GM19099 (cell line): ENCODE results near the gene PKD1L1.

ENCODE experiments used
- POLR2A ChIP-seq: IDR thresholded peaks from 3 replicates; pipeline ENCODE4 v1.6.1; 2011; ENCODE audit warnings: low read depth; ENCODE audit not compliant: insufficient read length; ENCODE audit errors: extremely low read depth

Gene PKD1L1

GRCh38 chr7:47878662-47879061 is 69.6 kb downstream of the PKD1L1 start:
- TF ChIP-seq POLR2A = no peak

- no peak for TF ChIP-seq POLR2A
Observed at GRCh38 chr7:47877336-47877735, 70.9 kb downstream of the PKD1L1 start.

GRCh38 chr7:47875998-47876744 is 72.1 kb downstream of the PKD1L1 start:
- no peak for TF ChIP-seq POLR2A

- TF ChIP-seq POLR2A = no peak
Observed at GRCh38 chr7:47875406-47875805, 72.9 kb downstream of the PKD1L1 start.

- TF ChIP-seq POLR2A = no peak
Observed at GRCh38 chr7:47873762-47874161, 74.5 kb downstream of the PKD1L1 start.

- no peak for TF ChIP-seq POLR2A
Observed at GRCh38 chr7:47867286-47867685, 81.0 kb downstream of the PKD1L1 start.

- TF ChIP-seq POLR2A = no peak
Observed at GRCh38 chr7:47866120-47866519, 82.1 kb downstream of the PKD1L1 start.

GRCh38 chr7:47852330-47853245 is 95.7 kb downstream of the PKD1L1 start:
- no peak for TF ChIP-seq POLR2A

GRCh38 chr7:47847207-47847606 is 101.1 kb downstream of the PKD1L1 start:
- no peak for TF ChIP-seq POLR2A

GRCh38 chr7:47846138-47846836 is 102.0 kb downstream of the PKD1L1 start:
- no peak for TF ChIP-seq POLR2A

- no peak for TF ChIP-seq POLR2A
Observed at GRCh38 chr7:47844311-47844710, 104.0 kb downstream of the PKD1L1 start.

GRCh38 chr7:47843291-47843690 is 105.0 kb downstream of the PKD1L1 start:
- TF ChIP-seq POLR2A = no peak

- TF ChIP-seq POLR2A = no peak
Observed at GRCh38 chr7:47839381-47839780, 108.9 kb downstream of the PKD1L1 start.

- no peak for TF ChIP-seq POLR2A
Observed at GRCh38 chr7:47837826-47838225, 110.4 kb downstream of the PKD1L1 start.

GRCh38 chr7:47836503-47837202 is 111.6 kb downstream of the PKD1L1 start:
- TF ChIP-seq POLR2A = no peak
